Mesothelial cell of epicardium (in vitro differentiated cells): ENCODE results near the gene SLC12A3. TPM values are rescaled to one million over a fixed set of nuclear protein-coding genes. Genes with fewer than 3 reads are reported as not detected.
A peak's percentile ranks its signal among the peaks of the same experiment; 100 is the strongest.

ENCODE experiments used
- DNase-seq, 2 experiments: peaks; one replicate each; pipeline ENCODE4 v3.0.0; 2021; ENCODE audit warnings: low spot score in 2 of 2; ENCODE audit not compliant: unreplicated experiment in 2 of 2
- H3K27ac Mint-ChIP-seq: 2 replicates; pipeline ENCODE4 v1.8.0; 2021; ENCODE audit warnings: mixed read lengths
- H3K27me3 Mint-ChIP-seq: 2 replicates; pipeline ENCODE4 v1.8.0; 2021; ENCODE audit warnings: low read depth, mixed read lengths
- H3K36me3 Mint-ChIP-seq: 2 replicates; pipeline ENCODE4 v1.8.0; 2021; ENCODE audit warnings: mixed read lengths
- H3K4me1 Mint-ChIP-seq: 2 replicates; pipeline ENCODE4 v1.8.0; 2021; ENCODE audit warnings: mixed read lengths
- H3K4me3 Mint-ChIP-seq: 2 replicates; pipeline ENCODE4 v1.8.0; 2021; ENCODE audit warnings: mild to moderate bottlenecking, moderate library complexity, mixed read lengths
- H3K9me3 Mint-ChIP-seq: 2 replicates; pipeline ENCODE4 v1.8.0; 2021; ENCODE audit warnings: mixed read lengths
- CTCF ChIP-seq: fragments of 200-600 bp; sonication (generic); IDR thresholded peaks from one replicate; pipeline ENCODE4 v1.5.0; 2021; ENCODE audit warnings: antibody characterized with exemption; ENCODE audit not compliant: unreplicated experiment
- total RNA-seq: library from RNA; stranded (reverse); gene quantifications from 3 replicates; pipeline ENCODE4 v1.2.1, GENCODE V29; 2021

The SLC12A3 gene
- total RNA-seq, 1 donor from 2014 or later = not detected

- no peak for DNase-seq
- TF ChIP-seq CTCF = no peak
- Mint-ChIP-seq H3K27ac (no peak overlapping the region), H3K36me3 (peaks cover 46% of the 10 kb centered on the region), H3K27me3 (no peaks in the 10 kb centered on the region), H3K4me3 (no peak overlapping the region), H3K4me1 (no peaks in the 10 kb centered on the region), H3K9me3 (no peaks in the 10 kb centered on the region)
These were observed 76.1 kb downstream of the SLC12A3 start for GRCh38 chr16:56941092-56941491.

GRCh38 chr16:56941856-56942331, 76.9 kb downstream of the SLC12A3 start:
- no peak for TF ChIP-seq CTCF
- no peak overlapping the region for H3K27ac Mint-ChIP-seq
- no peaks in the 10 kb centered on the region for H3K27me3 Mint-ChIP-seq
- no peaks in the 10 kb centered on the region for H3K9me3 Mint-ChIP-seq
- peaks cover 3% of the 10 kb centered on the region for H3K4me1 Mint-ChIP-seq
- DNase-seq = no peak
- H3K36me3 Mint-ChIP-seq = peaks cover 44% of the 10 kb centered on the region
- no peak overlapping the region for H3K4me3 Mint-ChIP-seq

- Mint-ChIP-seq H3K27ac (no peak overlapping the region), H3K4me3 (no peak overlapping the region), H3K27me3 (no peaks in the 10 kb centered on the region), H3K4me1 (peaks cover 4% of the 10 kb centered on the region), H3K9me3 (no peaks in the 10 kb centered on the region), H3K36me3 (peaks cover 29% of the 10 kb centered on the region)
- DNase-seq = no peak
- TF ChIP-seq CTCF = no peak
These were observed 78.9 kb downstream of the SLC12A3 start for GRCh38 chr16:56943761-56944375.

GRCh38 chr16:56944954-56945839, 80.2 kb downstream of the SLC12A3 start:
- Mint-ChIP-seq H3K4me1 (peaks cover 4% of the 10 kb centered on the region), H3K27me3 (no peaks in the 10 kb centered on the region), H3K4me3 (no peak overlapping the region), H3K9me3 (no peaks in the 10 kb centered on the region), H3K27ac (peak overlapping the region; percentile 31), H3K36me3 (peaks cover 20% of the 10 kb centered on the region)
- DNase-seq = no peak
- TF ChIP-seq CTCF = no peak

- H3K4me1 Mint-ChIP-seq = peaks cover 4% of the 10 kb centered on the region
- H3K36me3 Mint-ChIP-seq = peaks cover 18% of the 10 kb centered on the region
- TF ChIP-seq CTCF = no peak
- no peak overlapping the region for H3K4me3 Mint-ChIP-seq
- no peaks in the 10 kb centered on the region for H3K9me3 Mint-ChIP-seq
- DNase-seq = no peak
- H3K27ac Mint-ChIP-seq = no peak overlapping the region
- H3K27me3 Mint-ChIP-seq = no peaks in the 10 kb centered on the region
These were observed 81.0 kb downstream of the SLC12A3 start for GRCh38 chr16:56945847-56946527.
